Colonic mucosa (tissue), 4 donors: ENCODE results near the gene STX16. TPM values are rescaled to one million over a fixed set of nuclear protein-coding genes. Genes with fewer than 3 reads are reported as not detected.

ENCODE experiments used
- DNase-seq: peaks from one replicate; pipeline ENCODE4 v3.0.0-alpha.2; 2020
- H3K27ac ChIP-seq: fragments of 200-600 bp; one replicate; pipeline ENCODE4 v1.8.0; 2021
- H3K27me3 ChIP-seq: fragments of 200-600 bp; one replicate; pipeline ENCODE4 v1.8.0; 2021
- H3K36me3 ChIP-seq: fragments of 200-600 bp; one replicate; pipeline ENCODE4 v1.8.0; 2021
- H3K4me1 ChIP-seq: fragments of 200-600 bp; one replicate; pipeline ENCODE4 v1.8.0; 2021; ENCODE audit warnings: mild to moderate bottlenecking
- H3K4me3 ChIP-seq: fragments of 200-600 bp; one replicate; pipeline ENCODE4 v1.8.0; 2021
- H3K9ac ChIP-seq, 2 donors: one replicate each; pipeline ENCODE4 v1.7.0; 2013; ENCODE audit warnings: control low read depth in 2 of 2, low read depth in 2 of 2, low read length in 2 of 2
- H3K9me3 ChIP-seq: fragments of 200-600 bp; one replicate; pipeline ENCODE4 v1.8.0; 2021
- intact Hi-C: fragments of 100-400 bp; cut with DNase I; formaldehyde crosslinking; loops from one replicate; pipeline ENCODE4 v1.14.1; 2022
- total RNA-seq, 2 donors: library from RNA; stranded (reverse); fragmentation: NEBNext Ultra II Directional in 1 of 2; extraction: Animal tissue kit (Norgen Biotek cat#: 25700) in 1 of 2; gene quantifications; one replicate each; pipeline ENCODE4 v1.2.1, GENCODE V29; 2021
- TF ChIP-seq, protein P1 (sequence below): fragments of 200-600 bp; IDR thresholded peaks from one replicate; pipeline ENCODE4 v1.8.0; 2022; ENCODE audit warnings: antibody characterized with exemption, mild to moderate bottlenecking
- donor health status: healthy.
- donor health status: DM: no; HTN: no; CAD: no.
- donor health status: DM: no; HTN: no; CAD: no.

Gene STX16
- total RNA-seq, 2 donors from 2014 or later, result 36.3 to 38.3 TPM

DNA sequence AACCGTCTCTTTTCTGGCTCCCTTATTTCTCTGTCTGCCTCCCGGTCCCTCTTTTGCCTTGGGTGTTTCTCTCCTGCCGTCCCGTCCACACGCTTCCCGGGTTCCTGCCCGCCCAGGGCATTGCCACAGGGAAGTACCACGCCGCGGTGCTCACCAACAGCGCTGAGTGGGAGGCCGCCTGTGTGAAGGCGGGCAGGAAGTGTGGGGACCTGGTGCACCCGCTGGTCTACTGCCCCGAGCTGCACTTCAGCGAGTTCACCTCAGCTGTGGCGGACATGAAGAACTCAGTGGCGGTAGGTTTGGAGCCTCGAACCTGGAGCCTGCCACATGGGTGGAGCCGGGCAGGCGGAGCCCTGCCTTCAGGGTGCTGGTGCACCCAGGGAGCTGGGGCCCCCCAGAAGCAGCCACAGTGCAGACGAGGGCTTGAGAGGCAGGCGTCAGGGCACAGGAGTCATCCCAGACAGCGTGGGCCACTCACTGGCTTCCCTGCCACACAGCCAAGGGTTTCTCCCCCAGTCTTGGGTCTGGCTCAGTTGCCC, 62.8 kb downstream of the STX16 start:
- no peaks in the 10 kb centered on the region for H3K36me3 ChIP-seq
- H3K4me3 ChIP-seq, result no peak overlapping the region
- no peaks in the 10 kb centered on the region for H3K27me3 ChIP-seq
- H3K9me3 ChIP-seq, result no peaks in the 10 kb centered on the region
- no peaks in the 10 kb centered on the region for H3K4me1 ChIP-seq
- intact Hi-C loops, result no loop called here
- TF ChIP-seq, protein P1, sequence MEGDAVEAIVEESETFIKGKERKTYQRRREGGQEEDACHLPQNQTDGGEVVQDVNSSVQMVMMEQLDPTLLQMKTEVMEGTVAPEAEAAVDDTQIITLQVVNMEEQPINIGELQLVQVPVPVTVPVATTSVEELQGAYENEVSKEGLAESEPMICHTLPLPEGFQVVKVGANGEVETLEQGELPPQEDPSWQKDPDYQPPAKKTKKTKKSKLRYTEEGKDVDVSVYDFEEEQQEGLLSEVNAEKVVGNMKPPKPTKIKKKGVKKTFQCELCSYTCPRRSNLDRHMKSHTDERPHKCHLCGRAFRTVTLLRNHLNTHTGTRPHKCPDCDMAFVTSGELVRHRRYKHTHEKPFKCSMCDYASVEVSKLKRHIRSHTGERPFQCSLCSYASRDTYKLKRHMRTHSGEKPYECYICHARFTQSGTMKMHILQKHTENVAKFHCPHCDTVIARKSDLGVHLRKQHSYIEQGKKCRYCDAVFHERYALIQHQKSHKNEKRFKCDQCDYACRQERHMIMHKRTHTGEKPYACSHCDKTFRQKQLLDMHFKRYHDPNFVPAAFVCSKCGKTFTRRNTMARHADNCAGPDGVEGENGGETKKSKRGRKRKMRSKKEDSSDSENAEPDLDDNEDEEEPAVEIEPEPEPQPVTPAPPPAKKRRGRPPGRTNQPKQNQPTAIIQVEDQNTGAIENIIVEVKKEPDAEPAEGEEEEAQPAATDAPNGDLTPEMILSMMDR, result no peak
- no peak overlapping the region for H3K27ac ChIP-seq
- DNase-seq, result peak; percentile 12
- no peak overlapping the region for H3K9ac ChIP-seq

DNA sequence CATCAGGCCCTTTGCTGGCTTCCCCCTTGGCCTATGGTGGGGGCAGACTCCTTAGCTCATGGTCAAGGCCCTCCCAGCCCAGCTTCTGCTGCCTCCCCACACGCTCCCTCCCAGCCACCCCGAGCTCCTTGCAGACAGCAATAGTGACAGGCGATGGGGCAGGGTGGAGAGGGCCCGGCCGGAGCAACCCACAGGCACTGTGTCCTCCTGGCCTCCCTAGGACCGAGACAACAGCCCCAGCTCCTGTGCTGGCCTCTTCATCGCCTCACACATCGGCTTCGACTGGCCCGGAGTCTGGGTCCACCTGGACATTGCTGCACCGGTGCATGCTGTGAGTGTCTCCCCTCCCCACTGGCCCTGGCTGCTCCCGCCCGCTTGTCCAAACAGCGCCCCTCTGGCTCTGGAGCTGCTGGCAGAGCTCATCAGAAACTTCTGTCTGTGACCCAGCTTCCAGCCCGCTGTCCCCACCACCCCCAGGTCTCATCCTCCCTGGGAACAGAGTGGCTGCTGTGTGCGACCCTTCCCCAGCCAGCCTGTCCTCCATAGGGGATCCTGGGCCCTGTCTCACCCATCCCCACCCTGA, 63.3 kb downstream of the STX16 start:
- Histone ChIP-seq H3K9me3 (no peaks in the 10 kb centered on the region), H3K4me3 (no peak overlapping the region), H3K27ac (no peak overlapping the region), H3K27me3 (no peaks in the 10 kb centered on the region), H3K36me3 (no peaks in the 10 kb centered on the region), H3K4me1 (no peaks in the 10 kb centered on the region), H3K9ac (no peak overlapping the region)
- TF ChIP-seq, protein P1, result no peak
- intact Hi-C loops, result no loop called here
- DNase-seq, result peak; percentile 13

DNA sequence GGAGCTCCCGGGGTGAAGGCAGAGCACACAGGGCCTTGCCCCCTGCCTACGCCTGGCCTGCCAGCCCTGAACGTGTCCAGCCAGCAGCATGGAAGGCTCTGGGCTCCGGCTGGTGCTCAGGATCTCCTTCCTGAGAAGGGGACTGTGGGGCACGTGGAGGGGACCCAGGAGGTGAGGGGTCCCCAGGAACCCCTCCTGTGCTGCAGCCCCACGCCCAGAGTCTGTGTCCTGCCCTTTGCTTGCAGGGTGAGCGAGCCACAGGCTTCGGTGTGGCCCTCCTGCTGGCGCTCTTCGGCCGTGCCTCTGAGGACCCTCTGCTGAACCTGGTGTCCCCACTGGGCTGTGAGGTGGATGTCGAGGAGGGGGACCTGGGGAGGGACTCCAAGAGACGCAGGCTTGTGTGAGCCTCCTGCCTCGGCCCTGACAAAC, 63.9 kb downstream of the STX16 start:
- Histone ChIP-seq H3K9ac (no peak overlapping the region), H3K27ac (no peak overlapping the region), H3K9me3 (no peaks in the 10 kb centered on the region), H3K36me3 (no peaks in the 10 kb centered on the region), H3K4me1 (no peaks in the 10 kb centered on the region), H3K4me3 (no peak overlapping the region), H3K27me3 (no peaks in the 10 kb centered on the region)
- DNase-seq, result peak; percentile 9
- intact Hi-C loops, result no loop called here
- TF ChIP-seq, protein P1, result no peak

DNA sequence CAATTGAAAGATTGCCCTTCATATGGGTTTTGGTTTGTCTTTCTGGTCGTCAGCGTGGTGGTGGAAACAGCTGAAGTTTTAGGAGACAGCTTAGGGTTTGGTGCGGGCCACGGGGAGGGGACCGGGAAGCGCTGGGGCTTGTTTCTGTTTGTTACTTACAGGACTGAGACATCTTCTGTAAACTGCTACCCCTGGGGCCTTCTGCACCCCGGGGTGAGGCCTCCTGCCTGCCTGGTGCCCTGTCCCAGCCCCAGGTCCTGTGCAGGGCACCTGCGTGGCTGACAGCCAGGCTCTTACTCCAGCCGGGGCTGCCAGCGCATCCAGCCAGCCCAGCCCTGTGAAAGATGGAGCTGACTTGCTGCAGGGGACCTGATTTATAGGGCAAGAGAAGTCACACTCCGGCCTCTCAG, 64.3 kb downstream of the STX16 start:
- Histone ChIP-seq H3K27ac (no peak overlapping the region), H3K4me1 (no peaks in the 10 kb centered on the region), H3K27me3 (no peaks in the 10 kb centered on the region), H3K4me3 (no peak overlapping the region), H3K9ac (no peak overlapping the region), H3K9me3 (no peaks in the 10 kb centered on the region), H3K36me3 (no peaks in the 10 kb centered on the region)
- TF ChIP-seq, protein P1, result no peak
- DNase-seq, result peak; percentile 7
- intact Hi-C loops, result no loop called here

DNA sequence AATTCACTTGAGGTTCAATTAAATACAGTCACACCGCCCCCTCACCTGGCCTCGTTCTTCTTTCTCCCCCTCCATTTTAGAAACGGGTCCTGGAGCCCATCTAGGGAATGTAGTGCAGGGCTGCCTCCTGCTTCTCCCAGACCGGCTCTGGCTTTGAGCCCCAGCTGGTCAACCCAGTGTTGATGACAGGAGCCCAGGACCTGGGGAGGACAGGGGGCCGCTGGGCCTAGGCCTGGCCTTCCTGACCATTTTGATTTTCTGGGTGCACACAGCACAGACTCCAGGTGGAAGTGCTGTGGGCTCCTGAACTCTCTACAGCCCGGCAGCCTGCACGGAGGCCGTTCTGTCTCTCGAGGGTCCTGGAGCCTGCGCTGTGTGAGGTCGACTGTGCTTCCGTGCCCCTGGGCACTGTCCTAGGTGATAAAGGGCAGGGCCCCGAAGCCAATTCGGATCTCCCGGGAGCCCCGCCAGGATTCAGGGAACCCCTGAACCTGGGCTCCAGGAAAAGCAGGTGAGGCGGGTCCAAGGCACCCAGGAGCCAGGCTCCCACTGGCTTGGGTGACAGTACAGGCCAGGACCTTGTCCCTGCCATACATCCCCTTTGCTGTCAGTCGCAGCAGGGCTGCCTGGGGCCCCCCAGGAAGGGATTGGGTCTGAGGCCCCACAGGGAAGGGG, 64.9 kb downstream of the STX16 start:
- H3K9ac ChIP-seq, result no peak overlapping the region
- H3K27ac ChIP-seq, result no peak overlapping the region
- TF ChIP-seq, protein P1, result no peak
- no peaks in the 10 kb centered on the region for H3K4me1 ChIP-seq
- peak; percentile 12 for DNase-seq
- H3K4me3 ChIP-seq, result no peak overlapping the region
- intact Hi-C loops, result no loop called here
- no peaks in the 10 kb centered on the region for H3K36me3 ChIP-seq
- no peaks in the 10 kb centered on the region for H3K27me3 ChIP-seq
- no peaks in the 10 kb centered on the region for H3K9me3 ChIP-seq
